Neuronal stem cell (in vitro differentiated cells): ENCODE results near the gene CDCA8. TPM values are rescaled to one million over a fixed set of nuclear protein-coding genes. Genes with fewer than 3 reads are reported as not detected.
A peak's percentile ranks its signal among the peaks of the same experiment; 100 is the strongest.

ENCODE experiments used
- DNase-seq: peaks from one replicate; pipeline ENCODE4 v3.0.0-alpha.2; 2013; ENCODE audit warnings: low spot score
- H2AFZ ChIP-seq: one replicate; pipeline ENCODE4 v1.6.1; 2013; ENCODE audit warnings: mild to moderate bottlenecking, low read length, inconsistent platforms
- H2AK5ac ChIP-seq: 2 replicates; pipeline ENCODE4 v1.6.1; 2013; ENCODE audit warnings: low read depth, mild to moderate bottlenecking, inconsistent platforms, low read length, moderate library complexity, mixed read lengths
- H2BK120ac ChIP-seq: 2 replicates; pipeline ENCODE4 v1.6.1; 2013; ENCODE audit warnings: low read depth, mild to moderate bottlenecking, inconsistent platforms, low read length, moderate library complexity, mixed read lengths
- H2BK12ac ChIP-seq: one replicate; pipeline ENCODE4 v1.6.1; 2013; ENCODE audit warnings: low read length, inconsistent platforms
- H2BK15ac ChIP-seq: 2 replicates; pipeline ENCODE4 v1.6.1; 2013; ENCODE audit warnings: mild to moderate bottlenecking, low read length, inconsistent platforms, mixed read lengths
- H2BK5ac ChIP-seq: one replicate; pipeline ENCODE4 v1.6.1; 2013; ENCODE audit warnings: inconsistent platforms, mild to moderate bottlenecking, low read length, moderate library complexity
- H3K14ac ChIP-seq: one replicate; pipeline ENCODE4 v1.6.1; 2013; ENCODE audit warnings: low read length, inconsistent platforms
- H3K18ac ChIP-seq: 2 replicates; pipeline ENCODE4 v1.6.1; 2013; ENCODE audit warnings: low read length, inconsistent platforms
- H3K23ac ChIP-seq: 2 replicates; pipeline ENCODE4 v1.6.1; 2013; ENCODE audit warnings: low read depth, mild to moderate bottlenecking, mixed read lengths, low read length, inconsistent platforms; ENCODE audit not compliant: poor library complexity
- H3K27ac ChIP-seq: replicated peaks from 3 replicates; pipeline ENCODE4 v1.5.1; 2013; ENCODE audit warnings: low read length, inconsistent platforms
- H3K27me3 ChIP-seq, 3 experiments: 2 replicates each; pipeline ENCODE4 v1.6.1; 2013; ENCODE audit warnings: low read length in 3 of 3, mild to moderate bottlenecking in 2 of 3, inconsistent platforms in 1 of 3, low read depth in 1 of 3, mixed read lengths in 1 of 3, moderate library complexity in 1 of 3; ENCODE audit not compliant: control insufficient read depth in 3 of 3, insufficient read depth in 3 of 3
- H3K36me3 ChIP-seq, 2 donors: replicated peaks in 1 of 2; 2 replicates each; pipeline ENCODE4 v1.6.1; 2013; ENCODE audit warnings: low read length in 2 of 2; ENCODE audit not compliant: control insufficient read depth in 2 of 2, insufficient read depth in 2 of 2
- H3K4ac ChIP-seq: 2 replicates; pipeline ENCODE4 v1.6.1; 2013; ENCODE audit warnings: inconsistent platforms, mild to moderate bottlenecking, low read length, moderate library complexity
- H3K4me1 ChIP-seq, 2 donors: 1 replicate in 1 of 2; 2 replicates in 1 of 2; pipeline ENCODE4 v1.6.1; 2013; ENCODE audit warnings: low read length in 2 of 2, low read depth in 1 of 2; ENCODE audit not compliant: control insufficient read depth in 2 of 2, insufficient read depth in 1 of 2
- H3K4me2 ChIP-seq: one replicate; pipeline ENCODE4 v1.6.1; 2013; ENCODE audit warnings: mild to moderate bottlenecking, low read length, inconsistent platforms; ENCODE audit not compliant: insufficient read depth, poor library complexity, severe bottlenecking
- H3K4me3 ChIP-seq, 2 donors: 2 replicates each; pipeline ENCODE4 v1.5.1; 2013; ENCODE audit warnings: low read length in 2 of 2, mild to moderate bottlenecking in 2 of 2, inconsistent platforms in 1 of 2, moderate library complexity in 1 of 2
- H3K79me1 ChIP-seq: one replicate; pipeline ENCODE4 v1.6.1; 2013; ENCODE audit warnings: low read depth, mild to moderate bottlenecking, inconsistent platforms, low read length, moderate library complexity
- H3K9ac ChIP-seq: one replicate; pipeline ENCODE4 v1.6.1; 2013; ENCODE audit warnings: mild to moderate bottlenecking, low read depth, low read length, inconsistent platforms; ENCODE audit not compliant: poor library complexity
- H3K9me3 ChIP-seq, 2 donors: replicated peaks in 1 of 2; 2 replicates each; pipeline versions ENCODE3 to v1.6.1; 2013; ENCODE audit warnings: low read length in 2 of 2, mild to moderate bottlenecking in 2 of 2, inconsistent platforms in 1 of 2, low read depth in 1 of 2, mixed read lengths in 1 of 2, moderate library complexity in 1 of 2; ENCODE audit not compliant: control insufficient read depth in 2 of 2, insufficient read depth in 1 of 2
- H4K8ac ChIP-seq: one replicate; pipeline ENCODE4 v1.6.1; 2013; ENCODE audit warnings: low read depth, mild to moderate bottlenecking, inconsistent platforms, low read length, moderate library complexity
- H4K91ac ChIP-seq: one replicate; pipeline ENCODE4 v1.6.1; 2013; ENCODE audit warnings: low read length, low read depth, mild to moderate bottlenecking, inconsistent platforms; ENCODE audit not compliant: poor library complexity
- WGBS, 2 donors: extraction: QIAGEN DNeasy Blood & Tissue Kit; methylation state at CpG; one replicate each; pipeline ENCODE4 v1.1.7; 2013; ENCODE audit warnings: missing lambda C conversion rate in 2 of 2, mixed read lengths in 1 of 2; ENCODE audit not compliant: insufficient read length in 2 of 2, insufficient replicate concordance in 1 of 2; ENCODE audit errors: extremely low coverage in 2 of 2; 5-methylcytosine and 5-hydroxymethylcytosine counted together
- polyA plus RNA-seq, 2 experiments: library from polyadenylated mRNA; stranded (reverse); fragments of 200-250 nt; gene quantifications; one replicate each; pipeline ENCODE4 v1.2.3, GENCODE V29; 2013

CDCA8 gene
- polyA plus RNA-seq (2013, experiment 1 of 2): 69.7 TPM
- 69.6 TPM for polyA plus RNA-seq (2013, experiment 2 of 2)

- Histone ChIP-seq H3K4me2 (peak within 1 kb of the TSS; percentile 94), H3K4ac (no peak within 1 kb of the TSS), H2AFZ (peak within 1 kb of the TSS; percentile 98), H3K9me3 (no peaks in the 10 kb centered on the region), H2BK15ac (peak within 1 kb of the TSS; percentile 59), H3K18ac (peak within 1 kb of the TSS; percentile 96), H2AK5ac (peak within 1 kb of the TSS; percentile 78), H3K14ac (peak within 1 kb of the TSS; percentile 75), H4K91ac (no peak within 1 kb of the TSS), H2BK5ac (peak within 1 kb of the TSS; percentile 80), H3K4me3 (peak within 1 kb of the TSS; percentile 83 to 95), H3K27ac (peak within 1 kb of the TSS; percentile 69), H3K23ac (peak within 1 kb of the TSS; percentile 96), H3K36me3 (peaks cover 13 to 55% of the 10 kb centered on the region in 2 donors), H3K9ac (peak within 1 kb of the TSS; percentile 92), H2BK120ac (no peak within 1 kb of the TSS), H4K8ac (no peak within 1 kb of the TSS), H2BK12ac (peak within 1 kb of the TSS; percentile 50), H3K4me1 (peaks cover 14 to 15% of the 10 kb centered on the region in 2 donors), H3K27me3 (no peaks in the 10 kb centered on the region), H3K79me1 (peaks cover 6% of the 10 kb centered on the region)
- no CpG with 5 or more reads among the region's 54 CpGs for WGBS, 2 donors
- peak; percentile 96 for DNase-seq
These were observed at the start of gene CDCA8 for GRCh38 chr1:37692078-37692833. Gene CDCA8, plus strand, starts transcription at chr1:37692516. Its CDS starts 175 bp downstream, at chr1:37692691.

- no peak overlapping the region for H3K14ac ChIP-seq
- no peak overlapping the region for H2AK5ac ChIP-seq
- H3K23ac ChIP-seq: no peak overlapping the region
- no peak overlapping the region for H4K8ac ChIP-seq
- no peak overlapping the region for H3K9ac ChIP-seq
- H3K36me3 ChIP-seq: no peaks in the 10 kb centered on the region
- no peak overlapping the region for H2BK12ac ChIP-seq
- no peak overlapping the region for H2BK15ac ChIP-seq
- H3K4ac ChIP-seq: no peak overlapping the region
- H2BK120ac ChIP-seq: no peak overlapping the region
- no peak overlapping the region for H3K4me2 ChIP-seq
- no peak overlapping the region for H3K27ac ChIP-seq
- no peak overlapping the region for H4K91ac ChIP-seq
- WGBS, 2 donors: no CpG with 5 or more reads among the region's 7 CpGs
- H3K18ac ChIP-seq: no peak overlapping the region
- no peak for DNase-seq
- no peaks in the 10 kb centered on the region for H3K9me3 ChIP-seq
- no peak overlapping the region for H2BK5ac ChIP-seq
- no peak overlapping the region for H3K4me3 ChIP-seq
- peaks cover 0 to 4% of the 10 kb centered on the region in 2 donors for H3K4me1 ChIP-seq
- H2AFZ ChIP-seq: no peak overlapping the region
- no peaks in the 10 kb centered on the region for H3K79me1 ChIP-seq
- peaks cover 0 to 57% (median 0%) of the 10 kb centered on the region in 3 experiments for H3K27me3 ChIP-seq
These were observed 45.0 kb upstream of the CDCA8 start for GRCh38 chr1:37647281-37647680.

GRCh38 chr1:37650173-37650572 lies 42.1 kb upstream of the CDCA8 start:
- H3K9me3 ChIP-seq: no peaks in the 10 kb centered on the region
- peaks cover 0 to 50% (median 0%) of the 10 kb centered on the region in 3 experiments for H3K27me3 ChIP-seq
- H2AK5ac ChIP-seq: peak overlapping the region; percentile 81
- H2BK5ac ChIP-seq: peak overlapping the region; percentile 59
- DNase-seq: no peak
- peaks cover 0 to 4% of the 10 kb centered on the region in 2 donors for H3K4me1 ChIP-seq
- no peaks in the 10 kb centered on the region for H3K36me3 ChIP-seq
- no peak overlapping the region for H3K23ac ChIP-seq
- H3K4me3 ChIP-seq: no peak overlapping the region
- no peak overlapping the region for H3K9ac ChIP-seq
- no peak overlapping the region for H3K4me2 ChIP-seq
- H2BK12ac ChIP-seq: peak overlapping the region; percentile 48
- H4K8ac ChIP-seq: peak overlapping the region; percentile 8
- no peak overlapping the region for H3K27ac ChIP-seq
- H2BK120ac ChIP-seq: no peak overlapping the region
- no peaks in the 10 kb centered on the region for H3K79me1 ChIP-seq
- H3K4ac ChIP-seq: no peak overlapping the region
- H4K91ac ChIP-seq: no peak overlapping the region
- no peak overlapping the region for H2BK15ac ChIP-seq
- WGBS, 2 donors: no CpG with 5 or more reads among the region's 5 CpGs
- H3K18ac ChIP-seq: peak overlapping the region; percentile 44
- H3K14ac ChIP-seq: no peak overlapping the region
- no peak overlapping the region for H2AFZ ChIP-seq

GRCh38 chr1:37650721-37651120 lies 41.6 kb upstream of the CDCA8 start:
- no CpG with 5 or more reads among the region's 5 CpGs for WGBS, 2 donors
- H3K4me1 ChIP-seq: peaks cover 0 to 4% of the 10 kb centered on the region in 2 donors
- H3K23ac ChIP-seq: peak overlapping the region; percentile 23
- peak overlapping the region; percentile 48 for H2BK12ac ChIP-seq
- H3K27me3 ChIP-seq: peaks cover 0 to 53% (median 0%) of the 10 kb centered on the region in 3 experiments
- H3K4me2 ChIP-seq: no peak overlapping the region
- H3K27ac ChIP-seq: no peak overlapping the region
- no peak overlapping the region for H2BK120ac ChIP-seq
- no peaks in the 10 kb centered on the region for H3K9me3 ChIP-seq
- peak overlapping the region; percentile 81 for H2AK5ac ChIP-seq
- no peak overlapping the region for H3K9ac ChIP-seq
- H3K14ac ChIP-seq: no peak overlapping the region
- H3K36me3 ChIP-seq: no peaks in the 10 kb centered on the region
- H3K18ac ChIP-seq: peak overlapping the region; percentile 72
- H4K8ac ChIP-seq: no peak overlapping the region
- no peaks in the 10 kb centered on the region for H3K79me1 ChIP-seq
- H2BK5ac ChIP-seq: no peak overlapping the region
- no peak overlapping the region for H2BK15ac ChIP-seq
- H3K4me3 ChIP-seq: no peak overlapping the region
- DNase-seq: no peak
- H3K4ac ChIP-seq: no peak overlapping the region
- no peak overlapping the region for H4K91ac ChIP-seq
- no peak overlapping the region for H2AFZ ChIP-seq
